ENCODE measurements around the gene INTS1. TPM values are rescaled to one million over a fixed set of nuclear protein-coding genes. Genes with fewer than 3 reads are reported as not detected.

The INTS1 gene
- total RNA-seq, 4 donors from 2014 or later = 50.3 to 134 (median 71.4) TPM

- H3K4me3 ChIP-seq = no peak overlapping the region
- H3K27ac ChIP-seq = peak overlapping the region in 2 of 4 donors; percentile 1 to 41
- peaks cover 8 to 34% (median 15%) of the 10 kb centered on the region in 4 donors for H3K4me1 ChIP-seq
- no peaks in the 10 kb centered on the region for H3K9me3 ChIP-seq
- H3K36me3 ChIP-seq = no peaks in the 10 kb centered on the region
- TF ChIP-seq EP300 (IDR thresholded peaks at IDR 0.05; ENCODE audit: low read depth) (no peak), POLR2A (IDR thresholded peaks at IDR 0.05) (no peak), CTCF (IDR thresholded peaks at IDR 0.05) (no peak), POLR2AphosphoS5 (IDR thresholded peaks at IDR 0.05) (no peak)
- intact Hi-C loops (cut with DNase I; ENCODE audit: low total_unique reads) = no loop called here
- WGBS, 2 donors (ENCODE audit: low coverage in 1 of 2) = 71% methylated on average over 35 of the region's 35 CpGs; no CpG with 5 or more reads in 1 of the 2 donors
- in situ Hi-C loops (cut with MboI; ENCODE audit: low pct_ligation_motif_present in 1 of 4, low pct_unique_long_range_greater_than_20kb in 1 of 4, low sequenced_read_pairs in 3 of 4) = no loop called here
- no peak for DNase-seq
- H3K27me3 ChIP-seq = no peaks in the 10 kb centered on the region
These were observed 1.8 kb upstream of the INTS1 start for GRCh38 chr7:1505731-1506550.

GRCh38 chr7:1503390-1503789 is 799 bp downstream of the INTS1 start:
- peaks cover 0 to 13% (median 3%) of the 10 kb centered on the region in 4 donors for H3K36me3 ChIP-seq
- in situ Hi-C loops (cut with MboI; ENCODE audit: low pct_ligation_motif_present in 1 of 4, low pct_unique_long_range_greater_than_20kb in 1 of 4, low sequenced_read_pairs in 3 of 4) (no loop called here), intact Hi-C loops (cut with DNase I; ENCODE audit: low total_unique reads) (no loop called here)
- H3K4me3 ChIP-seq = peak overlapping the region; percentile 95 to 100 (median 98)
- no peak for TF ChIP-seq POLR2A (IDR thresholded peaks at IDR 0.05)
- TF ChIP-seq CTCF (IDR thresholded peaks at IDR 0.05) = no peak
- no peak for TF ChIP-seq POLR2AphosphoS5 (IDR thresholded peaks at IDR 0.05)
- TF ChIP-seq EP300 (IDR thresholded peaks at IDR 0.05; ENCODE audit: low read depth) = no peak
- H3K9me3 ChIP-seq = no peaks in the 10 kb centered on the region
- peak overlapping the region in 3 of 4 donors; percentile 78 to 87 (median 79) for H3K27ac ChIP-seq
- H3K4me1 ChIP-seq = peaks cover 8 to 34% (median 15%) of the 10 kb centered on the region in 4 donors
- H3K27me3 ChIP-seq = no peaks in the 10 kb centered on the region
- no peak for DNase-seq
- WGBS, 2 donors (ENCODE audit: low coverage in 1 of 2) = 29 to 80% methylated on average over 2 to 24 of the region's 24 CpGs

- peak overlapping the region in 2 of 4 donors; percentile 95 to 99 for H3K4me3 ChIP-seq
- in situ Hi-C loops (cut with MboI; ENCODE audit: low pct_ligation_motif_present in 1 of 4, low pct_unique_long_range_greater_than_20kb in 1 of 4, low sequenced_read_pairs in 3 of 4) (no loop called here), intact Hi-C loops (cut with DNase I; ENCODE audit: low total_unique reads) (no loop called here)
- no peaks in the 10 kb centered on the region for H3K27me3 ChIP-seq
- peaks cover 8 to 34% (median 15%) of the 10 kb centered on the region in 4 donors for H3K4me1 ChIP-seq
- DNase-seq = no peak
- peaks cover 0 to 19% (median 3%) of the 10 kb centered on the region in 4 donors for H3K36me3 ChIP-seq
- TF ChIP-seq EP300 (IDR thresholded peaks at IDR 0.05; ENCODE audit: low read depth) = no peak
- no peak for TF ChIP-seq CTCF (IDR thresholded peaks at IDR 0.05)
- WGBS, 2 donors (ENCODE audit: low coverage in 1 of 2) = 86% methylated on average over 20 of the region's 20 CpGs; no CpG with 5 or more reads in 1 of the 2 donors
- no peaks in the 10 kb centered on the region for H3K9me3 ChIP-seq
- H3K27ac ChIP-seq = no peak overlapping the region
These were observed 1.3 kb downstream of the INTS1 start for GRCh38 chr7:1502845-1503244.

GRCh38 chr7:1501487-1502270 is 2.5 kb downstream of the INTS1 start:
- no peak overlapping the region for H3K27ac ChIP-seq
- TF ChIP-seq CTCF (IDR thresholded peaks at IDR 0.05) (no peak), POLR2AphosphoS5 (IDR thresholded peaks at IDR 0.05) (no peak), EP300 (IDR thresholded peaks at IDR 0.05; ENCODE audit: low read depth) (no peak), POLR2A (IDR thresholded peaks at IDR 0.05) (no peak)
- H3K4me1 ChIP-seq = peaks cover 8 to 28% (median 13%) of the 10 kb centered on the region in 4 donors
- in situ Hi-C loops (cut with MboI; ENCODE audit: low pct_ligation_motif_present in 1 of 4, low pct_unique_long_range_greater_than_20kb in 1 of 4, low sequenced_read_pairs in 3 of 4) (no loop called here), intact Hi-C loops (cut with DNase I; ENCODE audit: low total_unique reads) (no loop called here)
- H3K27me3 ChIP-seq = no peaks in the 10 kb centered on the region
- H3K4me3 ChIP-seq = no peak overlapping the region
- no peaks in the 10 kb centered on the region for H3K9me3 ChIP-seq
- 90 to 98% methylated on average over 8 to 21 of the region's 21 CpGs for WGBS, 2 donors (ENCODE audit: low coverage in 1 of 2)
- DNase-seq = no peak
- peaks cover 0 to 28% (median 3%) of the 10 kb centered on the region in 4 donors for H3K36me3 ChIP-seq

Measured in transverse colon (tissue), 4 donors.